Measurements from ENCODE around the gene PTPN2.

GRCh38 chr18:12884406-12885323 is 628 bp upstream of the PTPN2 start:
- no peak for TF ChIP-seq CTCF (conservative IDR thresholded peaks at IDR 0.05; ENCODE audit: low read length)
- TF ChIP-seq EZH2phosphoT487 (IDR thresholded peaks at IDR 0.05; ENCODE audit: borderline replicate concordance, low read depth, low read length), result no peak
